Fibroblast of pulmonary artery (primary cell): ENCODE data around the gene IGSF3.
A peak's percentile ranks its signal among the peaks of the same experiment; 100 is the strongest.
"Not testable (repeated sequence)": the region's sequence is repeated elsewhere in the genome, so short reads cannot be mapped to it uniquely, and the experiment has no call there.

ENCODE experiments used
- DNase-seq: peaks from one replicate; pipeline ENCODE4 v3.0.0-alpha.2; 2010; ENCODE audit warnings: low read depth
- H3K4me3 ChIP-seq: replicated peaks from 2 replicates; pipeline ENCODE4 v1.5.1; 2011; ENCODE audit warnings: low read depth, mild to moderate bottlenecking, control low read depth, low read length, moderate library complexity
- CTCF ChIP-seq: IDR thresholded peaks from 2 replicates; pipeline ENCODE4 v1.5.1; 2011; ENCODE audit warnings: mild to moderate bottlenecking, control low read depth, low read length, inconsistent platforms; ENCODE audit errors: missing control alignments

Gene IGSF3

GRCh38 chr1:116645802-116646672 is 21.5 kb downstream of the IGSF3 start:
- not testable (repeated sequence) for H3K4me3 ChIP-seq, DNase-seq

- DNase-seq, H3K4me3 ChIP-seq: not testable (repeated sequence)
Observed at GRCh38 chr1:116644993-116645392, 22.5 kb downstream of the IGSF3 start.

- not testable (repeated sequence) for H3K4me3 ChIP-seq, DNase-seq
Observed at GRCh38 chr1:116644096-116644495, 23.4 kb downstream of the IGSF3 start.

GRCh38 chr1:116643281-116643751 is 24.2 kb downstream of the IGSF3 start:
- not testable (repeated sequence) for H3K4me3 ChIP-seq, DNase-seq

DNA sequence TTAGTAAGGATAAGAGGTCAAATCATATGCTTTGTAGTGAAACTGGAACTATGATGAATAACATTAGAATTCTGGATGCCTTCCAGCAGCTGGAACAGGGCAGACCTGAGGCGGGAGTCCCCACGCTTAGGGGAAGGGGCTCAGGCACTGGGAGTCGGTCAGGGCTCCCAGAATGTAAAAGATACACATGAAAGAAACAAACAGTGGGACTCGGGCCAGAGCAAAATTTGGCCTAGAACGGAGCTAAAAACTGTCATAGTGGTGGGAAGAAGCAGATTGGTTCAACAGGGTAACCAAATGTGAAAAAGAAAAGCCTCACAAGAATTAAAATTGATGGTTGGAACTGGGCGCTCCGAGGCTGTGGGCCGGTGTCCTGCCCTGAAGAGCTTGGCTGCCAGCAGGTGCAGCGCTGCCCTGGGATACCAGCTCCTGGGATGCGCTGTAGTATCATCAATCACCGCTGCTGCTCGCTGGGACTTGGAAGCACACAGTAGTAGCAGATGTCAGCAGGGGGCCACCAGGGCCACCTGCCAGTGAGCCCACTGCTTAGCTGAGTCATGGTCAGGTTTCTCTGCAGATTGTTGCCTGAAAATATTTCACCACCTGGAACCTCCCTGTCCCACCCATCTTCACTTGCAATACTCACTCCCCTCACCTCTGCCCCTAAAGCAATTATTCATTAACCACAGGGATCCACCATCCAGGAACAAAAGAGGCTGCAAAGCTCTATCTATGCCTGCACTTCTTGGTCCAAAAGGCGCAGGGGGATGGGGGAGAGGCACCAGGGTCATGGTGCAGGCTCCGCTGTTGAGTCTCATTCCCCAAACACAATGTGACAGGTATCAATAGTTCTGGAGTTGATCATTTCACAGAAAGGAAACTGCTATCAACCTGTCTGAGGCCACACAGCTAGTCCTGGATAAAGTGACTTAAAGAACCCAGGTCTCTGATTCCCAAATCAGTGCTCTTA is 24.9 kb downstream of the IGSF3 start:
- not testable (repeated sequence) for DNase-seq

GRCh38 chr1:116637583-116637982 is 29.9 kb downstream of the IGSF3 start:
- not testable (repeated sequence) for DNase-seq

More for the DNA sequence above, 24.9 kb downstream of the IGSF3 start:
- H3K4me3 ChIP-seq = not testable (repeated sequence)

DNA sequence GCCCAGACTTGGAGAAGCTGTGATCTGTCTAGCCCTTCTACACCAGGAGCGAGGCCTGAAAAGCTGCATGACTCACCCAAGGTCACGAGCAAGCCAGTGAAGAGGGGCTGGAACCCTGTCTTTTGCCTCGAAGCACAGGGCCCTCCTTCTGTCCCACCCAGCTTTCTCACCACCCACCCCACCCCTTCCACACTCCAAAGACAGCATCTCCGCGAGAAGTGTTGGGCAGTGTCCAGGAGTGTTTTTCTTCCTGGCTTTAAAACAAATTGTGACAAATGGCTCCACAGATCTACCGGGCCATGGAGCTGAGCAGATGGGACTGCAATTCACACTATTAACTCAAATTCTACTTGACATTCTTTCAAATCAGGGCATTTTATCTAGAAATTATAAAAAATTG is 30.9 kb downstream of the IGSF3 start:
- not testable (repeated sequence) for DNase-seq

More at GRCh38 chr1:116637583-116637982, 29.9 kb downstream of the IGSF3 start:
- H3K4me3 ChIP-seq = not testable (repeated sequence)

GRCh38 chr1:116634386-116634785 is 33.1 kb downstream of the IGSF3 start:
- not testable (repeated sequence) for H3K4me3 ChIP-seq, DNase-seq

More for the DNA sequence above, 30.9 kb downstream of the IGSF3 start:
- not testable (repeated sequence) for H3K4me3 ChIP-seq

- not testable (repeated sequence) for H3K4me3 ChIP-seq, DNase-seq
Observed at GRCh38 chr1:116631996-116632925, 35.3 kb downstream of the IGSF3 start.

DNA sequence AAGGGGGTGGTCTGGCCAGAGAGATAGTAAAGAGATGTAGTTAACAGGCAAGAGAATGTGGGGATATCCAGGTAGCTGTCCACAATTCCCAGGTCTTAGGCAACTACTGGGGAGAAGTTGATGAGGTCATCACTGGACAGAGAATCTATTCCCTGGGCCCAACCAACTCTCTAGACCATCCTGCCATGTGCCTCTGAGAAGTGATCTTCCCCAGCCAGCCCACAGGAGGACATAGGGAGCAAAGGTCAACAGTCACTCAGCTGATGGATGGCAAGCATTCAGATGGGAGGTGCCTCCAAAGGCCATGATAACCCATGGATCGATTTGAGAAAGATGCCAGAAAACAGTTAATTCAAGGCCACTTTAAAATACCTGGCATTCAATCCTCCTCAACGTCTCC is 36.0 kb downstream of the IGSF3 start:
- not testable (repeated sequence) for H3K4me3 ChIP-seq, DNase-seq

DNA sequence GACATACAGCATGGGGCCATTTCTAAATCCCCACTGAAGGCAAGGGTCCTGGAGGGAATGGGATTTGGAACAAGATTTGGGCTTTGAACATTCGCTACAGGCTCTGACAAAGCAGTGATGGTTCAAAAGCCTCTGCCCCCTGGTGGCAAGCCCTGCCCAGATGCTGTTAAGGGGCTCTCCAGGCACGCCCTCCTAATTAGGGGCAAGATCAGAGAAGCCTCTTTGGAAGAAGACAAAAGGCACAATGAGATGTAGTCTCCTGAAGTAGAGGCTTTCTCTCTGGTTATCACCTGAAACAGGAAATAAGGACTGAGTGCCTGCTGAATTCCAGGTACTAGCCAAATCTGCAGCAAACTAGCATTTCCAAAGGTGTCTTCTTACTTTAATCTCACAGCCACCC is 37.5 kb downstream of the IGSF3 start:
- not testable (repeated sequence) for DNase-seq, H3K4me3 ChIP-seq
- peak; percentile 1 for TF ChIP-seq CTCF

- DNase-seq, H3K4me3 ChIP-seq: not testable (repeated sequence)
Observed at GRCh38 chr1:116629441-116629840, 38.1 kb downstream of the IGSF3 start.
